GM15510 (cell line): ENCODE results near the gene ATP6V0B.

Experiments
- POLR2A ChIP-seq: IDR thresholded peaks from 3 replicates; pipeline ENCODE4 v1.6.1; 2011; ENCODE audit warnings: borderline replicate concordance; ENCODE audit not compliant: insufficient read length; ENCODE audit errors: extremely low read depth

Gene ATP6V0B

DNA sequence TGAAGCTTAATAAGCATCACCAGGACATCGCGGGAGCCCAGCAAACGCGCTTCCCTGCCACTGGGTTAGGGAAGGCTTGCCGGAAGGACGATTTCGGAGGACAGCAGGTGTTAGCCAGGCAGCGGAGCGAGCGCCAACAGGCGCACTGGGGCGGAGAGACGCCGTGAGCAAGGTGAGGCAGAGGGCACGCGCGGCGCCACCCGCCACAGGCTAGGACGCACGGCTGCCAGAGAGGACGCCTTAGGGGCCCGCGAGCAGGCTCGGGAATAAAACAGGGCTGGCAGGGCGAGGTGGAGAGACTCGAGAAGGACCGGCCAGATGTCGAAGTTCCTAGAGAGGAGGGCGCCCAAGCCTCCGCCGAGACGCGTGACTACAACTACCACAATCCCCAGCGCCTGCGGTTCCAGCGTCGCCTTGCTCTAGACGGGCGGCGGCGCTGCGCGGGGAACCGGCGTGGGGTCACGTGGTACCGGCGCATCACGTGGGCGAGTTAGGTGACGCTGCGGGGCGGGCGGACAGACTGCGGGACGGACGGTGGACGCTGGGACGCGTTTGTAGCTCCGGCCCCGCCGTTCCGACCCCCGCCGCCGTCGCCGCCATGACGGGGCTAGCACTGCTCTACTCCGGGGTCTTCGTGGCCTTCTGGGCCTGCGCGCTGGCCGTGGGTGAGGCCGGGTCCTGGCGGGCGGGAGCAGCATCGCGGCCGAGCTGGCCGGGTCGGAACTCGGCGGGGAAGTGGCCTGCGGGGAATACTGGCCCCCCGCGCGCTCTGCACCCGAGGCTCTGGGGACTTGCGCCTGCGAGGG, at the start of gene ATP6V0B:
Gene ATP6V0B, plus strand, starts transcription at position 518 of the 806 bp plus-strand sequence. Its CDS starts 81 bp downstream, at position 599.
- TF ChIP-seq POLR2A = peak; percentile 87

DNA sequence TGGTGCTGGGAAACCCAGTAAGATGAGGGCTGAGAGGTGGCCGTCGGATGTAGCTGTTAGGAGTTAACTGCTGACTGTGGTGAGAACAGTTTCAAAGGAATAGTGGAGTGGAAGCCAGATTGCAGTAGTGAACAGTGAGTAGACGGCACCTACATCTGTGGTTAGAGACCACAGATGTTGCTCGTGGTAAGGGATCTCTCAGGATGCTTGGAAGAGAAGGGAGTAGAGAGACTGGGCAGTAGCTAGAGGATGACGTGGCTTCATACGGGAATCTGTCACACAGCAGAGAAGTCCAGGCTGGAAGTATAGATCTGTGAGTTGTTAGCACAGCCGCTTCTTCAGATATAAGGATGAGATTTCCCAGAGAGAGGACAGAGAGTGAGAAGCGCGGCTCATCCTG, 48.9 kb upstream of the ATP6V0B start:
- no peak for TF ChIP-seq POLR2A

DNA sequence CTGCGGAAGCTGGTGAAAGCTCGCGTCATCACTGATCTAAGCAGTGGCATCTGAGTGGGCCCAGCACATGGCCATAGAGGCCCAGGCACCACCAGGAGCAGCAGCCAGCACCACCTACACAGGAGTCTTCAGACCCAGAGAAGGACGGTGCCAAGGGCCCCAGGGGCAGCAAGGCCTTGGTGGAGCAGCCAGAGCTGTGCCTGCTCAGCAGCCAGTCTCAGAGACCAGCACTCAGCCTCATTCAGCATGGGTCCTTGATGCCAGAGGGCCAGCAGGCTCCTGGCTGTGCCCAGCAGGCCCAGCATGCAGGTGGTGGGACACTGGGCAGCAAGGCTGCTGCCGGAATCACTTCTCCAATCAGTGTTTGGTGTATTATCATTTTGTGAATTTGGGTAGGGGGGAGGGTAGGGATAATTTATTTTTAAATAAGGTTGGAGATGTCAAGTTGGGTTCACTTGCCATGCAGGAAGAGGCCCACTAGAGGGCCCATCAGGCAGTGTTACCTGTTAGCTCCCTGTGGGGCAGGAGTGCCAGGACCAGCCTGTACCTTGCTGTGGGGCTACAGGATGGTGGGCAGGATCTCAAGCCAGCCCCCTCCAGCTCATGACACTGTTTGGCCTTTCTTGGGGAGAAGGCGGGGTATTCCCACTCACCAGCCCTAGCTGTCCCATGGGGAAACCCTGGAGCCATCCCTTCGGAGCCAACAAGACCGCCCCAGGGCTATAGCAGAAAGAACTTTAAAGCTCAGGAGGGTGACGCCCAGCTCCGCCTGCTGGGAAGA, 44.4 kb upstream of the ATP6V0B start:
- TF ChIP-seq POLR2A = no peak

DNA sequence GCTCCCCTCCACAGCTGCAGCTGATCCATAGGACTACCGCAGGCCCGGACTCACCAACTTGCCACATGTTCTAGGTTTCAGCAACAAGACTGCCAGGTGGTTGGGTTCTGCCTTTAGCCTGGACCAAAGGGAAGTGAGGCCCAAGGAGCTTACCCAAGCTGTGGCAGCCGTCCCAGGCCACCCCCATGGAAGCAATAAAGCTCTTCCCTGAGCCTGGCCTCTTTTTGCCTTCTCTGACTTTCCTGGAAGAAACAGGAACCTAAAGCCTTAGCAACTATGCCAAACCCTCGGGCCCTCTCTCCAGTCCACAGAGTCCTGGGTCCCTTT, 43.8 kb upstream of the ATP6V0B start:
- no peak for TF ChIP-seq POLR2A

DNA sequence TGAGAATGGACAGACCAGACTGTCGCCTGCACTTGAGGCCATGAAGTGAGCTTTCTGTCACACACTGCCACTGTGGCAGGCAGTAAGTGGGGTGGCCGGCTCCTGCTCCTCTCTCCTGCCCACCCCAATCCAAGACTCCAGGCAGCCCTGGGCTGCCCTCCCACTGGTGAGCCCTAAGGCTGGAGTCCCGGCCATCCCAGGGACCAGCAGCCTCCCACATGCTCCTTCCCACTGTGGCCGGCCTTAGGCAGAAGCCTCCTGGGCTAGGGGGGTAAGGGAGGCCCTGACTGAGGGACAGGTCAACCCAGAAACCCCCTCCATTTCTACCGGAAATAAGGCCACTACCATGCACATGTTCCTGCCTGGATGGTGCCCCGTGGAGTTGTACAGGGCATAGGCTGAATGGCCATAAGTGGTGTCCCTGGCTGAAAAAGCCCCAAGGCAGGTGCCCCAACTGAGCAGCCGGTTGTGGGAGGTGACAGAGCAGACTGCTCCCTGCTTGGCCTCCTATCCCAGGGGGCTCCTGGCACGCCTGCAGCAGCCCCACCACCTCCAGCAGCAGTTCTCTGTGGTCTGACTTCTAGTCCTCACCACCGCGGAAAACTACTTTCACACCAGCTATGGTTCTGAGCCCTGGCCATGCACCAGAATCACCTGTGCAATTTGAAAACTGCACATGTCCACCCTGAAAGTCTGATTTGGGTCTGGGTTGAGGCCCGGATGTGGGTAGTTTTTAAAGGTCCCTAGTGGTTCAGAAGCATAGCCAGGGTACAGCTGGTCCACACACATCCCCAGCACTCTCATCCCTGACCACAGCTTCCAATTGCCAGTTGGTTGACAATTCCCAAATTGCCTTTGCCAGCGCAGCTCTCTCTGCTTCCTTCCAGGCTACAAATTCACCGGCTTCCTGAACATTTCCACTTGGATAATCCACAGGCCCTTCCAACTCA, 42.8 kb upstream of the ATP6V0B start:
- no peak for TF ChIP-seq POLR2A

DNA sequence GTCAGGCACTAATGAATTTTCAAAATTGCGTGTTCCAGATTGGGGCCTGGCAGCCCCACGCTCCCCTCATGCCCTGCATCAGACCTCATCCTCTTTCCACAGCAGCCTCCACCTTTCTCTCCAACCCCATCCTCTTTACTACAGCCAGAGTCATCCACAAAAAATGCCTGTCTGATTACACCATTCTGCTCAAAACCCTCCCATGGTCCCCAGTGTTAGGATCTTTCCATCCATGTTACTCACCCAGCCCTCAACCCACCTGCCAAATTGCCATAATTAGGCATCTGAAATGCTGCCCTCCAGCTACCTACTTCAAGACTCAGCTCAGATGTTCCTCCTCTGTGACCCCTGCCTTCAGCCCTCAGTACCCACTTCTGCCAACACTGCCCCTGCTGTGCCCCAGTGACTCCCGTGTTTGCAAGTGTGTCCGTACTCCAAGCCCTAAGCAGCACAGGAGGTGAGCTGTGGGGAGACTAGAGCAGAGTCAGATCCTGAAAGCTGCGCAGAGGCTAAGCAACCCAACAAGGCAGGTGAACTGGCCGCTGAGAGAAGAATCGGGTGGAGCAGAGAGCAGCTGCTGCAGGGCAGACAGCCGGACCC, 41.9 kb upstream of the ATP6V0B start:
- TF ChIP-seq POLR2A = no peak

DNA sequence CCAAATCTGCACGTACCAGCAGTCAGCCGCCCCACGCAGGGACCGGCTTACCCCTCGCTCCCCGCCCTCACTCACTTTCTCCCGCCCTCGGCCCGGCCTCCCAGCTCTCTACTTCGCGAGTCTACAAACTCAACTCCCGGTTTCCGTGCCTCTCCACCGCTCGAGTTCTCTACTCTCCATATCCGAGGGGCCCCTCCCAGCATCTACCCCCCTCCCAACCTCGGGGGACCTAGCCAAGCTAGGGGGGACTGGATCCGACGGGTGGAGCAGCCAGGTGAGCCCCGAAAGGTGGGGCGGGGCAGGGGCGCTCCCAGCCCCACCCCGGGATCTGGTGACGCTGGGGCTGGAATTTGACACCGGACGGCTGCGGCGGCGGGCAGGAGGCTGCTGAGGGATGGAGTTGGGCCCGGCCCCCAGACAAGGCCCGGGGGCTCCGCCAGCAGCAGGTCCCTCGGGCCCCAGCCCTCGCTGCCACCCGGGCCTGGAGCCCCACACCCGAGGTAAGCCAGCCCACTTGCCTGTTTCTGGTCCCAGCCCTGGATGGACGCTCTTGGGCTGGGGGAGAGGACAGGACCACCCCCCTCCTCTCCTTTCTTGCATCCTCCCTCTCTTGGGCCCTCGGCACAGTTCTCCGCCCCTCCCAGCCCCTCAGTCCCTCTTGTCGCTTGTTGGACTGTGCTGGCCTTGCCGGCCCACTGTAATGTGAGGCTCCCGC, 41.2 kb upstream of the ATP6V0B start, which contains the start of gene ARTN:
Gene ARTN, plus strand, starts transcription at position 416 of the 715 bp plus-strand sequence. CDS start 1,856 bp downstream, outside the sequence.
- TF ChIP-seq POLR2A = no peak

DNA sequence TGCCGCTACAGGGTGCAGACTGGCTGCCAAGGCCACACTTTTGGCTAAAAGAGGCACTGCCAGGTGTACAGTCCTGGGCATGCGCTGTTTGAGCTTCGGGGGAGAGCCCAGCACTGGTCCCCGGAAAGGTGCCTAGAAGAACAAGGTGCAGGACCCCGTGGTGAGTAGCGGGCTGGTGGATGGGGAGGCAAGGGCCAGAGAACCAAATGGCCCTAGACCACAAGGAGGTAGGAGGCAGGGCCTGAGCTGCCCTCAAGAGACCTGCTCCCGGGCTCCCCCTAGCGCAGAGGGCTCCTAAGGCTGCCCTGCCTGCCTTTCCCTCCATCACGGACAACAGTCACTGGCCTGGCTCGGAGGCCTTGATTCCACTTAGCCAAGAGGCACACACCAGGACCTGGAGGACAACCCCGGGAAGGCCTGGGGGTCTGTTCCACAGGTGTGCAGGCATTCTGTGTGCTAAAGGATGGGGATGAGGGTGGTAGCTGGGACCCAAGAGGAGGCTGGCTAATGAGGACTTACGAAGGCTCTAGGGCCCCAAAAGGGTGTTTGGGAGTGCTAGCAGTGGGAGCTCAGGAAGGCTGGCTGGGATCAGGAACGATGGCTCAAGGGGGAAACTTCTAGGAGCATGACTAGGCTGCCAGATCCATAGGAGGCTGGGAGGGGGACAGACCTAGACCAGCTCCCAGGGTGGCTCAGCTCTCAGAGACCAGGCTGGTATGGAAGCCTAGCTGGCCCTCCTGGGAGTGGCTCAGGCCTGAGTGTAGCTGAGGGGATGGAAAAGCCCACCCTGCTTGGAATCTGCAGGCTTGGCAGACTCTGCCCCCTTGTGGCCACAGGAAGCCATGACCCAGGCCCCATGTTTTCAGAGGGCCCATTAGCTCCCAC, 40.4 kb upstream of the ATP6V0B start:
- no peak for TF ChIP-seq POLR2A

DNA sequence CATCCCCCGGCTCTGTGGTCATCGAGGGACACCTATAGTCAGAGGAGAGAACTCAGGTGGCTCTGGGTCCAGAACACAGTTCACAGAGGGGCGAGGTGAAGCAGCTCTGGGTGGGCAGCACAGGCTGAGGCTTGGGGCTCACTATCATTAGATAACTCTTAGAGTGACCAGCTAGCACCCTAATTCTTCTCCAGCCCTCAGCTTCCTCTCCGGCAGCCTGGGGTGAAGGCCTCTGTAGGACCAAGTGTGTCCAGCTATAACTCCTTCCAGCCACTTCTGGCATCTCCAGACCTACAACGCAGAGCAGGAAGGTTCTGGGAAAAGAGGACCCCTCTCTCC, 39.8 kb upstream of the ATP6V0B start:
- TF ChIP-seq POLR2A = no peak

DNA sequence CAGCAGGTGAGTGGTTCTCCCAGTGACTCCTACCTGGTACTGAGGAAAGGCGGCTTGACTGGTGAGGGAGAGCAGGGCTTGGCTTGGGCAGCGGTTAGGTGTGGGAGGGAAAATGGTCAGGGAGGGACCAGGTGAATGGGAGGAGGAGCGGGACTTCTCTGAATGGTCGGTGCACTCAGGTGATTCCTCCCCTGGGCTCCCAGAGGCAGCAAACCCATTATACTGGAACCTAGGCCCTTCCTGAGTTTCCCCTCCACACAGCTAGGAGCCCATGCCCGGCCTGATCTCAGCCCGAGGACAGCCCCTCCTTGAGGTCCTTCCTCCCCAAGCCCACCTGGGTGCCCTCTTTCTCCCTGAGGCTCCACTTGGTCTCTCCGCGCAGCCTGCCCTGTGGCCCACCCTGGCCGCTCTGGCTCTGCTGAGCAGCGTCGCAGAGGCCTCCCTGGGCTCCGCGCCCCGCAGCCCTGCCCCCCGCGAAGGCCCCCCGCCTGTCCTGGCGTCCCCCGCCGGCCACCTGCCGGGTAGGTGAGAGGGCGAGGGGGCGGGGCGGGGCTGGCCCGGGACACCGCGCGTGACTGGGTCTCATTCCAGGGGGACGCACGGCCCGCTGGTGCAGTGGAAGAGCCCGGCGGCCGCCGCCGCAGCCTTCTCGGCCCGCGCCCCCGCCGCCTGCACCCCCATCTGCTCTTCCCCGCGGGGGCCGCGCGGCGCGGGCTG, 38.9 kb upstream of the ATP6V0B start:
- no peak for TF ChIP-seq POLR2A

DNA sequence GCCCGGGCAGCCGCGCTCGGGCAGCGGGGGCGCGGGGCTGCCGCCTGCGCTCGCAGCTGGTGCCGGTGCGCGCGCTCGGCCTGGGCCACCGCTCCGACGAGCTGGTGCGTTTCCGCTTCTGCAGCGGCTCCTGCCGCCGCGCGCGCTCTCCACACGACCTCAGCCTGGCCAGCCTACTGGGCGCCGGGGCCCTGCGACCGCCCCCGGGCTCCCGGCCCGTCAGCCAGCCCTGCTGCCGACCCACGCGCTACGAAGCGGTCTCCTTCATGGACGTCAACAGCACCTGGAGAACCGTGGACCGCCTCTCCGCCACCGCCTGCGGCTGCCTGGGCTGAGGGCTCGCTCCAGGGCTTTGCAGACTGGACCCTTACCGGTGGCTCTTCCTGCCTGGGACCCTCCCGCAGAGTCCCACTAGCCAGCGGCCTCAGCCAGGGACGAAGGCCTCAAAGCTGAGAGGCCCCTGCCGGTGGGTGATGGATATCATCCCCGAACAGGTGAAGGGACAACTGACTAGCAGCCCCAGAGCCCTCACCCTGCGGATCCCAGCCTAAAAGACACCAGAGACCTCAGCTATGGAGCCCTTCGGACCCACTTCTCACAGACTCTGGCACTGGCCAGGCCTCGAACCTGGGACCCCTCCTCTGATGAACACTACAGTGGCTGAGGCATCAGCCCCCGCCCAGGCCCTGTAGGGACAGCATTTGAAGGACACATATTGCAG, 38.2 kb upstream of the ATP6V0B start:
- no peak for TF ChIP-seq POLR2A
